Suprapubic skin (tissue), 4 donors: ENCODE measurements around the gene RGS7.
"Not testable (repeated sequence)": the region's sequence is repeated elsewhere in the genome, so short reads cannot be mapped to it uniquely, and the experiment has no call there.

Experiments
- POLR2A ChIP-seq, 2 donors: fragments of 450-650 bp; IDR thresholded peaks; one replicate each; pipeline ENCODE4 v1.6.1; 2017; ENCODE audit warnings: antibody characterized with exemption in 2 of 2, mild to moderate bottlenecking in 2 of 2, moderate library complexity in 2 of 2
- POLR2AphosphoS5 ChIP-seq, 3 donors: sonication (generic); formaldehyde crosslinking; IDR thresholded peaks; one replicate each; pipeline ENCODE4 v1.6.1; 2017; ENCODE audit warnings: antibody characterized with exemption in 3 of 3
- TF ChIP-seq, protein P1 (sequence below), 2 donors: fragments of 200-600 bp in 1 of 2; fragments of 450-650 bp in 1 of 2; sonication (generic) in 1 of 2; IDR thresholded peaks; one replicate each; pipeline ENCODE4 v1.5.1; 2016 to 2019; ENCODE audit warnings: antibody characterized with exemption in 2 of 2, mild to moderate bottlenecking in 1 of 2, moderate library complexity in 1 of 2

- TF ChIP-seq, protein P1, sequence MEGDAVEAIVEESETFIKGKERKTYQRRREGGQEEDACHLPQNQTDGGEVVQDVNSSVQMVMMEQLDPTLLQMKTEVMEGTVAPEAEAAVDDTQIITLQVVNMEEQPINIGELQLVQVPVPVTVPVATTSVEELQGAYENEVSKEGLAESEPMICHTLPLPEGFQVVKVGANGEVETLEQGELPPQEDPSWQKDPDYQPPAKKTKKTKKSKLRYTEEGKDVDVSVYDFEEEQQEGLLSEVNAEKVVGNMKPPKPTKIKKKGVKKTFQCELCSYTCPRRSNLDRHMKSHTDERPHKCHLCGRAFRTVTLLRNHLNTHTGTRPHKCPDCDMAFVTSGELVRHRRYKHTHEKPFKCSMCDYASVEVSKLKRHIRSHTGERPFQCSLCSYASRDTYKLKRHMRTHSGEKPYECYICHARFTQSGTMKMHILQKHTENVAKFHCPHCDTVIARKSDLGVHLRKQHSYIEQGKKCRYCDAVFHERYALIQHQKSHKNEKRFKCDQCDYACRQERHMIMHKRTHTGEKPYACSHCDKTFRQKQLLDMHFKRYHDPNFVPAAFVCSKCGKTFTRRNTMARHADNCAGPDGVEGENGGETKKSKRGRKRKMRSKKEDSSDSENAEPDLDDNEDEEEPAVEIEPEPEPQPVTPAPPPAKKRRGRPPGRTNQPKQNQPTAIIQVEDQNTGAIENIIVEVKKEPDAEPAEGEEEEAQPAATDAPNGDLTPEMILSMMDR (IDR thresholded peaks at IDR 0.05): not testable (repeated sequence)
- TF ChIP-seq POLR2AphosphoS5, POLR2A (IDR thresholded peaks at IDR 0.05): not testable (repeated sequence)
Measured at GRCh38 chr1:240734705-240735104, 622.3 kb downstream of the RGS7 start.
